SH-SY5Y (cell line): ENCODE data around the gene GTF3C1.

Experiments
- GATA2 ChIP-seq: IDR thresholded peaks from 2 replicates; pipeline ENCODE4 v1.6.1; 2011; ENCODE audit warnings: mild to moderate bottlenecking, low read depth, low read length
- GATA3 ChIP-seq: IDR thresholded peaks from 2 replicates; pipeline ENCODE4 v1.6.1; 2011; ENCODE audit warnings: low read depth, mild to moderate bottlenecking, low read length, moderate library complexity

DNA sequence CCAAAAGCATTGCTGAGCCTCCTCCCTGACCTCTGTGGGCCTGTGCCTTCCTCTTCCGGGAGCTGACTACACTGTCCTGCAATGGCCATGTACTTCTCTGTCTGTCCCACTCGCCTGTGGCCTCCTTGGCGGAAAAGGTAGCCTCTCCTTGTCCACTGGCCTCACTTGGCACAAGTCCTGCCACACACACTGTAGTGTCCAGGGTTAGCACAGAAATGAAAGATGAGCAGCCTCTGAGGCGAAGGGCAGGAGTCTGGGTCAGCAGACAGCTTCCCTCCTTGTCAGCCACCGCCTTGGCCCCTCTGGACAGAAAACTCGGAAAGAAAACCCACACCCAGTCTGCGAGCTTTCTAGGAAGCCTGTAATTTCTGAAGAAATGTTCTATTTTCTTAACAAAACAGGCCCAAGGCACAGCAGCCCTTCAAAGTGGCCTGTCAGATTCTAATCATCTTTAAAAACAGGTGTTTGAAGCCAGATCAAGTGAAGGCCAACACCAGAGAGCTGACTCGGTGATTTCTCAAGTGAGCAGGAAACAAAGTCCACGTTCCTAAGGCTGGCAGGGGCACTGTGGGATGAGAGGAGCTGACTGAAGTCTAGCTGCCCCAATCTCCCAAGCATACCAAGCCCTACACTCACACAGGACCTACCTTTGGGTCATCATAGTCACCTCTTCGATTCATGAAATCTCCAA, 67.2 kb downstream of the GTF3C1 start:
- TF ChIP-seq GATA2 (no peak), GATA3 (no peak)
